Iris pigment epithelial cell (primary cell): ENCODE results near the gene NDST3.
A peak's percentile ranks its signal among the peaks of the same experiment; 100 is the strongest.

Experiments used
- DNase-seq: peaks from one replicate; pipeline ENCODE4 v3.0.0-alpha.2; 2011; ENCODE audit warnings: low read depth

The NDST3 gene

GRCh38 chr4:118081434-118081833 is 47.1 kb downstream of the NDST3 start:
- no peak for DNase-seq

DNA sequence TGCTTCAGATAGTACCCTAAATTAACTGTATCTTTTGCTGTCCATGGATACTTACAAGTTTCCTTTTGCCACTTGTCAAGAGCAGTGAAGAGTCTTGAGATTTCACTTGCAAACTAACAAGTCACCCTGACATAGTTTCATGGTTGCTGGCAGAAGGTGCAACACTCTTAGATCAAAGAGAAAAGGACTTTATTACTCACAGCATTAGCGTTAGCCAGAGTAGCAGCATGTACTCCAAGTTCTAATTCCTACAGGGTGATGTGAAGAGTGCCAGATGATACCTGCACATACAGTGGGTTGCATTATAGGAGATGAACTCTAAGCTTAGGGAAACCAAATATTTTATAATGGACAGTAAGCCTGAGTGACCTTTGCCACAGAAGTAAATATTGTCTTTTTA is 47.9 kb downstream of the NDST3 start:
- DNase-seq, result no peak

GRCh38 chr4:118085700-118086099 is 51.4 kb downstream of the NDST3 start:
- DNase-seq, result no peak

- DNase-seq, result peak; percentile 37
These were observed 52.1 kb downstream of the NDST3 start for GRCh38 chr4:118086344-118086743.

- DNase-seq, result no peak
These were observed 53.1 kb downstream of the NDST3 start for GRCh38 chr4:118087366-118087765.

DNA sequence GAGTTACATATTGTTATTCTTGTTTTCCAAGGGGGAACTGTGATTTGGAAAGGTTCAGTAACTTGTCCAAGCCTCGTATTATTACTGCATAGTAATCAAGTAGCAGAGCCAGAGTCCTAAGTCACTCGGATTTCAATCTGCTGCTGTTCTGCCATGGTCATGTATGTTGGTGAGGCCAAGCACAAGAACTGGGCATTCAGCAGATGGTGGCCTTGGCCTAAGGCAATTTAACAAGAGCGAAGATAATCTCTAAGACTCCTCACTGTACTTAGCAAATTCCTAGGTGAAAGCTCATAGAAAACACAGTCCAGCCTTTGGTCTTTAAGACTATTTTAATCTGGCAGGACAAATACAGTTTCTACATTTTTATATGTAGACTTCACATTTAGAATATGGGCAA is 64.8 kb downstream of the NDST3 start:
- no peak for DNase-seq

DNA sequence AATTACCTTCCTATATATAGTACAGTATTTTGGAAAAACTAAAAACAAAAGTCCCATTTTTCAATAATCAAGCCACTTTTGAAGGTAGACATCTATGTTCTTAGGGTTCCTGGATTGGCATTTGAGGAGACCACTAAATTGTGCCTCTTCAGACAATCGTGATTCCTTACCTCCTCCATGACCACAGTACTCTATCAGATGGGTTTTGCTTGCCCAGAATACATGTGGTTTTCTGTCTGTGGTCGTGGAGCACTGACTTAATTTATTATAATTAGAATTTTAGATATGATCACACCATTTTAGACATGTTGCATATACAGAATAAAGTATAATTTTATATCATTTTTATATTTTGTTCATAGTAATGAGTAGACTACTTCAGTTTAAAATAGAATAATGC is 67.9 kb downstream of the NDST3 start:
- no peak for DNase-seq

- peak; percentile 52 for DNase-seq
These were observed 78.1 kb downstream of the NDST3 start for GRCh38 chr4:118112117-118113046.

- peak; percentile 36 for DNase-seq
These were observed 78.9 kb downstream of the NDST3 start for GRCh38 chr4:118113220-118113619.

DNA sequence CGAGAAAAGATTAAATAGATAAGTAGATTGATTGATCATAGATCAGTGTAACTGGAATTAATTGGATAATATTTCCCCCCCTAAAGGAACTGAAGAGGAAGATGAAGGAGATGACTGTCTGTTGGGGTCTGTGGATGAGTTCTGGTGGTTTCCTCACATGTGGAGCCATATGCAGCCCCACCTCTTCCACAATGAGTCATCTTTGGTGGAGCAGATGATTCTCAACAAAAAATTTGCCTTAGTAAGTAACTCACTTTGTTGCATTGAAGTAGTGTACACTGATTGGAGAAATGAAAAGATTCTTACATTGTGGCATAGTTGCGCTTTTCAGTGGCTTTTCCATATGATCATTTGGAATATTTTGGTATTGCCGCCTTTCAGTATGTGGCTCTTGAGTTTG is 80.4 kb downstream of the NDST3 start:
- peak; percentile 25 for DNase-seq

DNA sequence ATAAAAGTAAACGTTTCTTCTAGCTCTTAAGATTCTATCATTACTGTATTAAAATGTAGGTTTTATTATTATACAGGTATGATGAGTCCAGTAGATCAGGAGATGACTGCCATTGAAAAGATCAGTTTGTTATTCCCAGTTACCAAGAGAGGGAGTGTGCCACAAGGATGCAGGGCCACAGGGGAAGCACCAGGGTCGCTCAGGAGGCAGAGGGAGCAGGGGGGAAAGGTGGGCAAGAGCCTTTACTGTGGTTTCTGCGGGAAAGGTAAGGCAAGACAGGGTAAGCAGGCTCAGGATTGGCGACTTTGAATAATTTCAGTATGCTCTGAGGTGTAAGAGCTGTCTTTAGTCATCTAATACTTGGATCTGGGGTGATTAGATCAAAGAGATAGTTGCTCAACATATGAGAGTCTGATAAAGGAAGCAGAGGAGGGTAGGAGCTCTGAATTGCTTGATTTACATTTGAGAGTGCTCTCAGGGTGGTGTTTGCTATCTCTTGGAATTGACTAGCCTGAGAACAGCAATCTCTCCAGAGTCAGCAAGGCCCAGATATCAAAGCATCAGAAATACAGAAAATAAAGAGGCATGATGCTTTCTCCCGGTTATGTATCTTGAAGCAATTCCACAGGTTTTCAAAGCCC is 86.0 kb downstream of the NDST3 start:
- no peak for DNase-seq

DNA sequence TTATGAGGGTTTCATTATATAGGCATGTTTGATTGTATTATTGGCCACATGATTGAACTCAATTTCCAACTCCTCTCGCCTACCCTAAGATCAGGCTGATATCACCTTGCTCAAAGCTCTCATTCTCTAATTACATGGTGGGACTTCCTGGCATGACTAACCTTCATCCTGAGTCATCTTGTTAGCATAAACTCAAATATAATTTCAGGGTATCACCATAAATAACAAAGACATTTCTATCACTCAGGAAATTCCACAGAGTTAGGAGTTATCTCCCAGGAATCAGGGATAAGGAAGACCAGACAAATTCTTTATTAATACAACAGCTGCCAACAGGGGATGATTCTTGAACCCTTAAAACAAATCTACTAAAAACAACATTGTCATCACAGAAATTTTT is 90.7 kb downstream of the NDST3 start:
- DNase-seq, result peak; percentile 34

DNA sequence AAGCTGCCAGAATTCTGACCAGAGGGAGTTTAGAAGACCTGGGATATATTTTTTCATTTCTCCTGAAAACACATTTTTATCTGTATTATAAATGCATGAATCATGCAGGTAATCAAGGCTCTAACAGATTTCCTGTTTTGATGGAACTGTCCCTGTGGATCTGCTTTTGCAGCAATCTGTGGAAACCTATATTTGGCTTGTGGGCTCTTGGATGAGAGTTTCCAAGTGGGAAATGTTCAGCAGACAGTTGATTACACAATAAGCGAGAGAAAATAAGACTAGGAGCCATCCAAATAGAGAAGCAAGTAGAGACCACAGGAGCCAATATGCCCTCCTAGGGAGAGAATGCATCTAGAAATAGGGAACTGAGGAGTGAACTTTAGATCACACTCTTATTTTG is 105.0 kb downstream of the NDST3 start:
- no peak for DNase-seq

- DNase-seq, result no peak
These were observed 107.0 kb downstream of the NDST3 start for GRCh38 chr4:118141240-118141639.

GRCh38 chr4:118154649-118155048 is 120.4 kb downstream of the NDST3 start:
- peak; percentile 84 for DNase-seq

GRCh38 chr4:118155516-118155915 is 121.2 kb downstream of the NDST3 start:
- no peak for DNase-seq

DNA sequence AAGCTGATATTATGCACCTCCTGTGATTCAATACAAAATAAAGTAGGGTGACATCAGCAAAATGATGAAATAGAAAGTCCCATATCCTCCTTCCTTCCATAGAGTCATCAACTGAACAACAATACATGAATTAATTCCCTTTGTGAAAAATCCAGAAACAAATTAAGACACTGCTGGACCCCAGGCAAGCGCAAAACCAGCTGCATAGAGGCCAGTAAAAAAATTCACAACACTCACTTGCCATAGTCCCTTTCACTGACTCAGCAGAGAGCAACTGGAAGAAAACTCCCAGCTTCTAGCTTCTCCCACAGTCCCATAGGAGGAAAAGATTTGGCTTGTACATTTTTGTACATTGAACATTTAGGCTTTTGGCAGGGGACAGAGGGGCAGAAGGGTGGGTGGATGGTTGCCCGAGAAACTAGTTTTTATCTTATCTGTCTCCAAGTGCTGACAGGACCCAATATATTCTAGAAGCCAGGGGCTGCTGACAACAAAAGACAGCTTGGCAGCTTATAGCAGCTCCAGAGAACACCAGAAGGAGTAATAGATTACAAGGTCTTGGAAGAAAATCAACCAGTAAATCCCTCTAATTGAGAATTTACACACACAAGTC is 124.6 kb downstream of the NDST3 start:
- DNase-seq, result no peak

GRCh38 chr4:118167306-118167705 is 133.0 kb downstream of the NDST3 start:
- no peak for DNase-seq

DNA sequence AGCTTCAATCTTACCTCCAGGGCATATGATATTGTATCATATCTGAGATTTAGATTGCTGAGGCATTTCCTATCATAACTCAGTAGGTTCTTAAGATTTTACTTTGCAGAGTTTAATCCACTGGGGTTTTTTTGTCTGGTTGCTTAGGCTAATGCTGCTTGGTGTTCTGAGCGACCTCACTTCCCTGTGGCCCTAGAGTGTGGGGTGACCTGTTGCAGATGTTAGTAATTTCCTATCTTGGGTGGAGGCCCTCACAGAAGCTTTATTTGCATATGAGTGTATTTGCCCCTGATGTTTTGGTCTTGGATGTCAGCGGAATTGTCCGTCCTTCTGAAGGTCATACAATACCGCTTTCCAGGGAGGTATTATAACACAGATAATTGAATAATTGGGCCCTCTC is 137.1 kb downstream of the NDST3 start:
- no peak for DNase-seq

- peak; percentile 65 for DNase-seq
These were observed 138.8 kb downstream of the NDST3 start for GRCh38 chr4:118173126-118173525.

- DNase-seq, result peak; percentile 96
These were observed 139.9 kb downstream of the NDST3 start for GRCh38 chr4:118173956-118174725.

GRCh38 chr4:118175506-118175905 is 141.2 kb downstream of the NDST3 start:
- no peak for DNase-seq
